ENCODE results near the gene PIP4K2B.
"Not testable (repeated sequence)": the region's sequence is repeated elsewhere in the genome, so short reads cannot be mapped to it uniquely, and the experiment has no call there.

Gene PIP4K2B

DNA sequence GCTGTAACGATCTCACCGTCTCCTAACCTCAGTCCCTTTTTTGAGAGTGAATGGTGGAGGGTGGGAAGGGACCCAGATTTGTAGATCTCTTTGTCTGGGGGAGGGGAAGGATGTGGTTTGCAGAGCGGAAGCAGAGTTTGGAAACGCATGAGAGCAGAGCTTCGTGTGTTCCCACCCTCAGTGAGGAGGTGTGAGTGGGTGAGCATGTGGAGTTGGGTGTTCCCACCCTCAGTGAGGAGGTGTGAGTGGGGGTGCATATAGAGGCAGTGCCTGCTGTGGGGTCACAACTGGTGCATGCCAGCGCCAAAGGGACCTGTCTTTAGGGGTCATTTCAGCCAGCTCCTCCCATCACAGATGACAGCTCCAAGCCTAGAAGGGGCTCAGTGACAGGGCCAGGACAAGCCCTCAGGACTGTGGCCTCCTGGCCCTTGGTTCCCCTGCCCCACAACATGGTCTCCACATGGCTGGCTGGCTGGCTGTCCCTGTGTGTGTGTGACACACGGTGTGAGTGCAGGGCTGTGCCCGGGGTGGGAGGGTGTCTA lies 71.0 kb downstream of the PIP4K2B start:
- DNase-seq, result no peak

DNA sequence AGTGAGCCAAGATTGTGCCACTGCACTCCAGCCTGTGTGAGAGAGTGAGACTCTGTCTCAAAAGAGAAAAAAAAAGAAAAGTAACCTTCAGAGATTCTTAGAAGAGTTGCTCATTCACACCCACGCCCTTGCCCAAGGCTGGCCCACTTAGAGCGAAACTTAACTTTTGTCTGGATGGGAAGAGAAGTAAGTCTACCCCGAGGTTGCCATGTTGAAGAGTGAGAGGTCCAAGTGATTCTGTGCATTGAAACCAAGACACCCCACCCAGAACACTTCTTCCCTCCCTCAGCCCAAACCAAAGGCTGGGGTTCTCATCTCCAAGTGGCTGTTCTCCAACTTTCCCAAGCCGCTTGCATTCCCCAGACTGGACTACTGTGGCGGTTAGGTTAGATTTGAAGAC lies 71.6 kb downstream of the PIP4K2B start:
- DNase-seq, result no peak

DNA sequence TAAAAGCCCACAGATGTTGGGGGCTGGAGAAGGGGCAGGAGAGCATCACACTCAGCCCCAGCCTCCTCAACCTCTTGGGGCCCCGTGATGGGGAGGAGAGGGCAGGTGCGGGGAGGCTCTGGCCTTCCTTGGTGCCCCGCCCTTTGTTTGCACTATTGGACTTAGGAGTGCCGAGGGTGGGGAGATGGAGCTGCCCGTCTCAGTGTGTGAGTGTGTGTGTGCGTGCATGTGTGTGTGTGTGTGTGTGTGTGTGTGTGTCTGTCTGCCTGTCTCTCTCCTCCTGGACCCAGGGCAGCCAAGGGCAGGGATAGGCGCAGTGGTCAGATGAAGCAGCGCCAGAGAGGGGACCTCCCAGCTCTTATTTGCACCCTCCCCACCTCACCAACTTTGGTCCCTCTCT lies 73.2 kb downstream of the PIP4K2B start:
- not testable (repeated sequence) for DNase-seq

DNA sequence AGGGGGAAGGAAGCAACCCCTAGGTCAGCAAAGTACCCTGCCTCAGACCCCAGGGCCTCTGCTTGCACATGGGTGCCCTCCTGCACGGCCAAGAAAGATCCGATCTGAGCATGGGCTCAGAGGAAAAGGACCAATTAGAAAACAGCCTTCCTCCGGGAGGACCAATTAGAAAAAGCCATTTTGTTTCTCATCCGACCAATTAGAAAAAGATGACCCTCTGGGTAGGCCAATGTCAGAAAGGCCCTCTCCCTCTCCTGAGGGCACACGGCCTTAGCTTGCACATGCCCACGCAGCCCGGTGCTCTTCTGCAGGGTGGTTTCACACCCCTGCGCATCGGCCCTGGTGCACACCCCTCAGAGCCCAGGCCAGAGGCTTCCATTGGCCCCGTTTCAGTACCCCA lies 74.3 kb downstream of the PIP4K2B start:
- DNase-seq, result no peak

DNA sequence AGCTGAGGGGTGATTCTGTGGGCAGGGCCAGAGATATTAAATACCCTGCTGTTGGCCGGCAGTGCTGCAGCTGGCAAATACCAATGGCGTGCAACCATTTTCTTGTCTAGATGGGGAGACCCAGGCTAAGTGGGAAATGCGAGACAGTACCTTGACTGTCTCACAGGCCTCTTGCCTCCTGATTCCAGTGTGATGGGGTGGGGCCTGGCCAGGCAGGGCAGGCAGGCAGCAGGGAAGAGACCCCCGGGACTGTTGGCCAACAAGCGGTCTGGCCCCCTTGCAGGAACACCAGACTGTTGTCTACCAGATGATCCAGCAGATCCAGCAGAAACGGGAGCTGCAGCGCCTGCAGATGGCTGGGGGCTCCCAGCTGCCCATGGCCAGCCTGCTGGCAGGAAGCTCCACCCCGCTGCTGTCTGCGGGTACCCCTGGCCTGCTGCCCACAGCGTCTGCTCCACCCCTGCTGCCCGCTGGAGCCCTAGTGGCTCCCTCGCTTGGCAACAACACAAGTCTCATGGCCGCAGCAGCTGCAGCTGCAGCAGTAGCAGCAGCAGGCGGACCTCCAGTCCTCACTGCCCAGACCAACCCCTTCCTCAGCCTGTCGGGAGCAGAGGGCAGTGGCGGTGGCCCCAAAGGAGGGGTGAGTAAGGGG lies 74.9 kb downstream of the PIP4K2B start:
- DNase-seq, result no peak

DNA sequence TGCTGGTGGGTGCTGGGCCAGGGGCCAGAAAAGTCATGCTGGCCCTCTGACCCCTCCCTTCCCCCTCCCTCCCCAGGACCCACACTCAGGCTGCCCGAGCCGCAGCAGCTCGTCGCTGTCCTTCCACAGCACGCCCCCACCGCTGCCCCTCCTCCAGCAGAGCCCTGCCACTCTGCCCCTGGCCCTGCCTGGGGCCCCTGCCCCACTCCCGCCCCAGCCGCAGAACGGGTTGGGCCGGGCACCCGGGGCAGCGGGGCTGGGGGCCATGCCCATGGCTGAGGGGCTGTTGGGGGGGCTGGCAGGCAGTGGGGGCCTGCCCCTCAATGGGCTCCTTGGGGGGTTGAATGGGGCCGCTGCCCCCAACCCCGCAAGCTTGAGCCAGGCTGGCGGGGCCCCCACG lies 77.6 kb downstream of the PIP4K2B start:
- no peak for DNase-seq

DNA sequence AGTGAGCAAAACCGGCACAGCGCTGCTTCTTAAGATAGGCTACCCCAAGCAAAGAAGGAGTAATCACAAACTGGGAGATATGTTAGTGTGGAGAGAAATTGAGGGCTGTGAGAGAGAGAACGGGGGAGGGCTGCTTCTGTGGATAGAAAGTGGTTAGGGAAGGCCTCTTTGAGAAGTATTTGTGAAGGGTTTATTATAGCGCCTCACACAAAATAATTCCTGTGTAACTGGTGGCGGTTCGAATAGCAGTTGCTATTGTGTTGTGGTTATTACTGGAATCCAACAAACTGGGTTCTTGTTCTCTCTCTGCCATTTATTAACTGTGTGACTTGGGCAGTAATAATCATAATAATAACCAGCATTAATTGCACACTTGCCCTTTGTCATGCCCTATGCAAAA lies 78.4 kb downstream of the PIP4K2B start:
- no peak for DNase-seq

DNA sequence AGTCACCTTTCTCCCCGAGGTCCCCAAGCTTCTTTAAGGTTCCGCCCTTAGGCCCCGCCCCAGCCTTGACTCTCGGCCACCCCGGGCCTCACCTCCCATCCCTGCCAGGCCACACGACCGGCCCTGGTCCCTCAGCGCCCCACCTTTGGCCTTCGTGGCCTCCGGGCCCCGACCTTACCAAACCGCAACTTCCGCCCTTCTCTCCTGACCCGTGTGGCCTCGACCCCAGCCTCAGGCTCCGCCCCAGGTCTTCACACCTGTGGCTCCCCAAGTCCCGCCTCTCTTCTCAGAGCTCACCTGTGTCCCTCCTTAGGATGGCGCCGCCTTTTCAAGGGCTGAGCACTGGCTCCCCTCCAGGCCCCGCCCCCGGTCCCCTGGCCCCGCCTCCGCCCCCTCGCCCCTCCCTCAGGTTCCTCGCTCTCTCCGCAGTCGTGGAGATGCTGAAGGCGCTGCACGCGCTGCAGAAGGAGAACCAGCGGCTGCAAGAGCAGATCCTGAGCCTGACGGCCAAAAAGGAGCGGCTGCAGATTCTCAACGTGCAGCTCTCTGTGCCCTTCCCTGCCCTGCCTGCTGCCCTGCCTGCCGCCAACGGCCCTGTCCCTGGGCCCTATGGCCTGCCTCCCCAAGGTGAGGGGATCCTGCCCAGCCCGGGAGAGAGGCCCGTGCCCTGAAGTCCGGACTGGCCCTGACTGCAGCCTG lies 79.3 kb downstream of the PIP4K2B start:
- no peak for DNase-seq

DNA sequence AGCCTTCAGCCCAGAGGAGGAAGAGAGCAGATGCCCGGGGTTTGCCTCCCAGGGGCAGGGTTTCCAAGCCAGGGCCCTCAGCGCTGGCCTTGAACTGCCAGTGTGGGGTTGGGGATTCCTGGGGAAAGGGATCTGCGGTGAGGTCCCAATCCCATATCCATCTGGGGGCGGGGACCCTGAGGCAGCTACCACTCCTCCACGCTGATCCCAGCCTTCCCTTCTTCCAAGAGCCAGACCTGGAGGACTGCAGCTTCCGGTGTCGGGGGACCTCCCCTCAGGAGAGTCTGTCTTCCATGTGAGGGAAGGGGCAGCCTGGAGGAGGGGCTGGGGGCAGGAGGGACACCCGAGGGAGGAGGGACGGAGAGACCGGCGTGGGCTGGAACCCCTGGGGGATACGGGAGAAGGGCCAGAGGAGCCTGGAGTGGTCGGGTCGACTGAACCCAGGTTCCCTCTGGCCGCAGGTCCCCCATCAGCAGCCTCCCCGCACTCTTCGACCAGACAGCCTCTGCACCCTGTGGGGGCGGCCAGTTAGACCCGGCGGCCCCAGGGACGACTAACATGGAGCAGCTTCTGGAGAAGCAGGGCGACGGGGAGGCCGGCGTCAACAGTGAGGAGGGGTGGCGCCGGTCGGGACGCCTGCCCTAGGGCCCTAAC lies 79.9 kb downstream of the PIP4K2B start:
- no peak for DNase-seq

DNA sequence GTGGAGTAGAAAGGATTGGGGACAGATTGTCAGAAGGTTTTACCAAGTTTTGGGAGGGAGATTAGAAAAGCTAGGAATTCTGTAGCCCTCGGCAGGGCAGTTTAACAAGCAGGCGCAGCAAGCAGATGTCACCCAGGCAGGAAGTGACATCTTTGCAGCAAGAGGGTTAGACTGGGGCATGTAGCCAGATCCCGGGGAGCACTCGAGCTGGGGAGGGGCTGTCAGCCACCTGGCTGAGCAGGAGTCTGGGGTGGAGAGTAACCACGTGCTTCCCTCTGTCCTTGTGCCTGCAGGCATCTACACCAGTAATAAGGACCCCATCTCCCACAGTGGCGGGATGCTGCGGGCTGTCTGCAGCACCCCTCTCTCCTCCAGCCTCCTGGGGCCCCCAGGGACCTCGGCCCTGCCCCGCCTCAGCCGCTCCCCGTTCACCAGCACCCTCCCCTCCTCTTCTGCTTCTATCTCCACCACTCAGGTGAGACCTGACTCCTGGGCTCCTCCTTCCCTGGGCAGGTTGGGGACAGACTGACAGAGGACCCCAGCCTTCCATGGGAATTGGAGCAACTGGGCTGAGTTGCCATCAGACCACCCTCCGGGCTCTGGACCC lies 82.1 kb downstream of the PIP4K2B start:
- DNase-seq, result no peak

DNA sequence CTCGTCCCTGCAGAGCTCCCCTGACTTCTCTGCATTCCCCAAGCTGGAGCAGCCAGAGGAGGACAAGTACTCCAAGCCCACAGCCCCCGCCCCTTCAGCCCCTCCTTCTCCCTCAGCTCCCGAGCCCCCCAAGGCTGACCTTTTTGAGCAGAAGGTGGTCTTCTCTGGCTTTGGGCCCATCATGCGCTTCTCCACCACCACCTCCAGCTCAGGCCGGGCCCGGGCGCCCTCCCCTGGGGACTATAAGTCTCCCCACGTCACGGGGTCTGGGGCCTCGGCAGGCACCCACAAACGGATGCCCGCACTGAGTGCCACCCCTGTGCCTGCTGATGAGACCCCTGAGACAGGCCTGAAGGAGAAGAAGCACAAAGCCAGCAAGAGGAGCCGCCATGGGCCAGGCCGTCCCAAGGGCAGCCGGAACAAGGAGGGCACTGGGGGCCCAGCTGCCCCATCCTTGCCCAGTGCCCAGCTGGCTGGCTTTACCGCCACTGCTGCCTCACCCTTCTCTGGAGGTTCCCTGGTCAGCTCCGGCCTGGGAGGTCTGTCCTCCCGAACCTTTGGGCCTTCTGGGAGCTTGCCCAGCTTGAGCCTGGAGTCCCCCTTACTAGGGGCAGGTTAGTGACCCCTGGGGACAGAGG lies 82.9 kb downstream of the PIP4K2B start:
- DNase-seq, result no peak
